ENCODE measurements around the gene RAET1E. TPM values are rescaled to one million over a fixed set of nuclear protein-coding genes. Genes with fewer than 3 reads are reported as not detected.
"Not testable (repeated sequence)": the region's sequence is repeated elsewhere in the genome, so short reads cannot be mapped to it uniquely, and the experiment has no call there.

The RAET1E gene
- total RNA-seq, 1 donor from 2014 or later: not detected

DNA sequence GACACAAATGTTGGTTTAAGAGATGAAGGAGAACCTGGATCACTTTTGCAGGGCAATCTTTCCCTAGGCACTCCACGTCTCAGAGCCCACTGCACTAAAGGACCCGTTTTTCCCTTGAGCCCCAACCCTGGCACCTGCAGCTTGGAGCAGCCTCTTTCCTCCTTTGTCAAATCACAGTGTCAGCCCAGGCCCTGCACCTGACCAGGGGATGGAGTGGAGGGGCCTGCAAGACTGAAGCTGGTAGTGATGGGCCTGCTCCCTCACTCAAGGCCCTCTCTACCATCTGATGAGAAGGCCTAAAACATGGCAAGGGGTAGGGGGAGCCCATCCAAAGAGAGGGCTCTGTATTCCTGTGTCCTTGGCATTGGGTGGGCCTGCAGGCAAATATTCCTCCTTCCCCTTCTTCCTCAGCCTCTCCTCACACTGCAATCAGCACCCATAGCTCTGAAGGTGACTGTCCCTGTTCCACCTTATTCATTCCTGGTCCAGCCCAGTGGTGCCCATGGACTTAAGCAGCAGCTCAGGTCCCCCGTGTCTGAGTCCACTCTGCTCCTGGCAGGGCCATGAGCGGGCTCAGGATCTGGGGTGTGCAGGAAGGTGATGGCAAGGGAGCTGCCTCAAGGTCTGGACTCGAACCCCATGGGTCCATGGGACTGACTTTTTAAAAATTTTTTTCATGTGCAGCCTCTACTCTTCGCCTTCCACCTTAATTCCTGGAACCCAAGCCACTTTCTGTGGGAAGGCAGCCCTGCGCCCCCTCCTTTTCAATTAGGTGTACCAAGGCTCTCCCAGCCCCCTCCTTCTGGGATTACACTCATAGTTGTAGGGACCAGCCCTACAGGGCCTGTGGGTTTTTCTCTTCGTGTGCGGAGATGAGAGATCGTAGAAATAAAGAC, 18.3 kb upstream of the RAET1E start:
- H3K4me1 Mint-ChIP-seq (ENCODE audit: low read depth): no peaks in the 10 kb centered on the region
- H3K4me3 Mint-ChIP-seq (ENCODE audit: low read depth): no peak overlapping the region
- no peaks in the 10 kb centered on the region for H3K9me3 Mint-ChIP-seq (ENCODE audit: low read depth)
- no peak overlapping the region for H3K27ac Mint-ChIP-seq
- H3K27me3 Mint-ChIP-seq: peaks cover 80% of the 10 kb centered on the region
- no peak for DNase-seq (ENCODE audit: low spot score, unreplicated experiment)
- no peaks in the 10 kb centered on the region for H3K36me3 Mint-ChIP-seq (ENCODE audit: insufficient read depth)
- TF ChIP-seq CTCF (IDR thresholded peaks at IDR 0.05; ENCODE audit: unreplicated experiment): no peak

- H3K27ac Mint-ChIP-seq: no peak overlapping the region
- no peak for TF ChIP-seq CTCF (IDR thresholded peaks at IDR 0.05; ENCODE audit: unreplicated experiment)
- no peak overlapping the region for H3K4me3 Mint-ChIP-seq (ENCODE audit: low read depth)
- peaks cover 65% of the 10 kb centered on the region for H3K27me3 Mint-ChIP-seq
- DNase-seq (ENCODE audit: low spot score, unreplicated experiment): no peak
- no peaks in the 10 kb centered on the region for H3K4me1 Mint-ChIP-seq (ENCODE audit: low read depth)
- no peaks in the 10 kb centered on the region for H3K36me3 Mint-ChIP-seq (ENCODE audit: insufficient read depth)
- peaks cover 3% of the 10 kb centered on the region for H3K9me3 Mint-ChIP-seq (ENCODE audit: low read depth)
Observed at GRCh38 chr6:149913540-149914240, 15.8 kb upstream of the RAET1E start.

GRCh38 chr6:149913085-149913484, 15.2 kb upstream of the RAET1E start:
- H3K4me3 Mint-ChIP-seq (ENCODE audit: low read depth): no peak overlapping the region
- H3K27me3 Mint-ChIP-seq: peaks cover 59% of the 10 kb centered on the region
- peaks cover under 1% of the 10 kb centered on the region for H3K36me3 Mint-ChIP-seq (ENCODE audit: insufficient read depth)
- DNase-seq (ENCODE audit: low spot score, unreplicated experiment): no peak
- no peak for TF ChIP-seq CTCF (IDR thresholded peaks at IDR 0.05; ENCODE audit: unreplicated experiment)
- no peak overlapping the region for H3K27ac Mint-ChIP-seq
- H3K4me1 Mint-ChIP-seq (ENCODE audit: low read depth): no peaks in the 10 kb centered on the region
- peaks cover 5% of the 10 kb centered on the region for H3K9me3 Mint-ChIP-seq (ENCODE audit: low read depth)

DNA sequence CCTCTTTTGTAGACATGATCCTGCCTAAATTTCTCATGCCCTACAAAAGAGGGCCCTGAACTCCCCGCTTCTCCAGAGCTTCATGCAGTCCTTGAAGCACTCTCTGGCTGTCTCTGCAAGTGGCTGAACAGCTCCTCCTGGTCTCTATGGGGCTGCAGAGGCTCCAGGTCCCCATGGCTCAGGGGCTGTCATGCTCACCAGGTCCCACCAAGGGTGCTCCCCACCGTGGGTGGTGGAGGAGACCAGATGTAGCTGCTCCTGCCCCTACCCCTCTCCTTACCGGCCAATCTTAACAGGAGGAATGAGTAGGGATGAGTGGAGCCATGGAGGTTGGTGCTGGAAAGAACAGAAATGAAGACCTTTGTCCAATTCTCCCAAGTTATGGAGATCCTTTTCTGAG, 14.8 kb upstream of the RAET1E start:
- H3K4me3 Mint-ChIP-seq (ENCODE audit: low read depth); H3K36me3 Mint-ChIP-seq (ENCODE audit: insufficient read depth); H3K4me1 Mint-ChIP-seq (ENCODE audit: low read depth); H3K9me3 Mint-ChIP-seq (ENCODE audit: low read depth); DNase-seq (ENCODE audit: low spot score, unreplicated experiment); H3K27ac Mint-ChIP-seq: not testable (repeated sequence)
- H3K27me3 Mint-ChIP-seq: peaks cover 55% of the 10 kb centered on the region

- Mint-ChIP-seq H3K9me3 (ENCODE audit: low read depth) (peaks cover 9% of the 10 kb centered on the region), H3K4me1 (ENCODE audit: low read depth) (no peaks in the 10 kb centered on the region), H3K27ac (no peak overlapping the region), H3K36me3 (ENCODE audit: insufficient read depth) (peaks cover 3% of the 10 kb centered on the region), H3K4me3 (ENCODE audit: low read depth) (no peak overlapping the region), H3K27me3 (peaks cover 47% of the 10 kb centered on the region)
- TF ChIP-seq CTCF (IDR thresholded peaks at IDR 0.05; ENCODE audit: unreplicated experiment): no peak
- no peak for DNase-seq (ENCODE audit: low spot score, unreplicated experiment)
Observed at GRCh38 chr6:149910721-149911151, 12.8 kb upstream of the RAET1E start.

All from progenitor cell of endocrine pancreas (in vitro differentiated cells).